K562 (cell line): ENCODE results near the gene LCMT2.

Experiments used
- ATF3 ChIP-seq, 2 experiments: fragments of 450-650 bp in 1 of 2; sonication (generic) in 1 of 2; formaldehyde crosslinking in 1 of 2; IDR thresholded peaks in 1 of 2; conservative IDR thresholded peaks in 1 of 2; 2 replicates each; pipeline versions ENCODE4 v1.6.1 to v1.8.1; 2016 to 2023; ENCODE audit warnings: mild to moderate bottlenecking in 2 of 2, moderate library complexity in 2 of 2, inconsistent platforms in 1 of 2, missing genetic modification reagents in 1 of 2
- CTCF ChIP-seq, 3 experiments: IDR thresholded peaks in 2 of 3; conservative IDR thresholded peaks in 1 of 3; 2 replicates each; pipeline ENCODE4 v1.5.1; 2011 to 2012; ENCODE audit warnings: low read length in 3 of 3, mild to moderate bottlenecking in 3 of 3, control low read depth in 2 of 3, improper control_type of control experiment in 1 of 3, inconsistent platforms in 1 of 3, low read depth in 1 of 3, mixed read lengths in 1 of 3, moderate library complexity in 1 of 3; ENCODE audit not compliant: insufficient read depth in 2 of 3
- ETV6 ChIP-seq, 3 experiments: fragments of 150-350 bp in 1 of 3; sonication (generic) in 1 of 3; formaldehyde crosslinking in 1 of 3; IDR thresholded peaks; 2 replicates each; pipeline versions ENCODE4 v1.6.1 to v1.8.0; 2014 to 2022; ENCODE audit warnings: borderline replicate concordance in 2 of 3, low read depth in 2 of 3, antibody characterized with exemption in 1 of 3, low read length in 1 of 3, mild to moderate bottlenecking in 1 of 3, missing genetic modification reagents in 1 of 3
- GATA2 ChIP-seq: sonication (generic); formaldehyde crosslinking; IDR thresholded peaks from 2 replicates; pipeline ENCODE4 v1.4.0; 2020; ENCODE audit warnings: mild to moderate bottlenecking, missing genetic modification reagents
- MEF2D ChIP-seq: conservative IDR thresholded peaks from 2 replicates; pipeline ENCODE4 v1.6.1; 2016; ENCODE audit warnings: low read depth, missing genetic modification characterization, missing compliant biosample characterization
- NBN ChIP-seq: fragments of 450-650 bp; IDR thresholded peaks from 2 replicates; pipeline ENCODE4 v1.6.1; 2016; ENCODE audit warnings: low read depth, mild to moderate bottlenecking
- THAP12 ChIP-seq: fragments of 250-450 bp; sonication (Bioruptor Pico); IDR thresholded peaks from 2 replicates; pipeline ENCODE4 v1.9.0; 2021; ENCODE audit warnings: mild to moderate bottlenecking, inconsistent platforms
- USF1 ChIP-seq: sonication (generic); formaldehyde crosslinking; IDR thresholded peaks from 2 replicates; pipeline ENCODE4 v1.9.0; 2022; ENCODE audit warnings: mild to moderate bottlenecking, missing genetic modification reagents
- ZBTB17 ChIP-seq: fragments of 450-650 bp; formaldehyde crosslinking; IDR thresholded peaks from 2 replicates; pipeline ENCODE4 v1.4.0; 2020; ENCODE audit warnings: mild to moderate bottlenecking
- ZFX ChIP-seq: sonication (generic); formaldehyde crosslinking; IDR thresholded peaks from 2 replicates; pipeline ENCODE4 v1.8.0; 2022; ENCODE audit warnings: mild to moderate bottlenecking, missing genetic modification reagents, moderate library complexity
- ZNF398 ChIP-seq: fragments of 250-450 bp; sonication (Bioruptor Pico); IDR thresholded peaks from 2 replicates; pipeline ENCODE4 v1.8.0; 2021; ENCODE audit warnings: moderate library complexity, mild to moderate bottlenecking, inconsistent platforms

- TF ChIP-seq CTCF (IDR thresholded peaks at IDR 0.05 in 2 of 3, conservative IDR thresholded peaks at IDR 0.05 in 1 of 3; ENCODE audit: insufficient read depth in 2 of 3, low read depth in 1 of 3, low read length in 3 of 3) = no peak
- no peak for TF ChIP-seq GATA2 (CRISPR knock-in tag)
- no peak for TF ChIP-seq ZNF398
- no peak for TF ChIP-seq ETV6 (IDR thresholded peaks at IDR 0.05; ENCODE audit: borderline replicate concordance in 1 of 2, low read depth in 2 of 2, low read length in 1 of 2)
- TF ChIP-seq ETV6 (CRISPR knock-in tag; IDR thresholded peaks at IDR 0.05; ENCODE audit: borderline replicate concordance) = no peak
- no peak for TF ChIP-seq USF1 (CRISPR knock-in tag)
- TF ChIP-seq ZFX (CRISPR knock-in tag) = no peak
- no peak for TF ChIP-seq MEF2D (tag)
- TF ChIP-seq ZBTB17 (CRISPR knock-in tag) = no peak
- no peak for TF ChIP-seq THAP12
- no peak for TF ChIP-seq NBN
- TF ChIP-seq ATF3 (IDR thresholded peaks at IDR 0.05) = no peak
- no peak for TF ChIP-seq ATF3 (CRISPR knock-in tag; conservative IDR thresholded peaks at IDR 0.05)
Measured at GRCh38 chr15:43329217-43329959, 985 bp downstream of the LCMT2 start.
